DND-41 (cell line): ENCODE results near the gene MRPL45.

Experiments used
- CTCF ChIP-seq: IDR thresholded peaks from 2 replicates; pipeline ENCODE4 v1.5.1; 2012; ENCODE audit warnings: borderline replicate concordance, low read length, moderate library complexity, mild to moderate bottlenecking; ENCODE audit not compliant: poor library complexity, severe bottlenecking; ENCODE audit errors: extremely low read depth
- EZH2 ChIP-seq: IDR thresholded peaks from 3 replicates; pipeline ENCODE4 v1.6.1; 2012; ENCODE audit warnings: borderline replicate concordance, low read depth, mild to moderate bottlenecking, moderate library complexity, low read length, inconsistent platforms; ENCODE audit not compliant: severe bottlenecking

GRCh38 chr17:38364741-38365140 is 67.8 kb downstream of the MRPL45 start:
- TF ChIP-seq CTCF (no peak), EZH2 (no peak)
